GM18526 (cell line): ENCODE data around the gene GRM3.

Source experiments
- POLR2A ChIP-seq: IDR thresholded peaks from 3 replicates; pipeline ENCODE4 v1.6.1; 2011; ENCODE audit not compliant: insufficient read length; ENCODE audit errors: extremely low read depth

GRM3 gene

DNA sequence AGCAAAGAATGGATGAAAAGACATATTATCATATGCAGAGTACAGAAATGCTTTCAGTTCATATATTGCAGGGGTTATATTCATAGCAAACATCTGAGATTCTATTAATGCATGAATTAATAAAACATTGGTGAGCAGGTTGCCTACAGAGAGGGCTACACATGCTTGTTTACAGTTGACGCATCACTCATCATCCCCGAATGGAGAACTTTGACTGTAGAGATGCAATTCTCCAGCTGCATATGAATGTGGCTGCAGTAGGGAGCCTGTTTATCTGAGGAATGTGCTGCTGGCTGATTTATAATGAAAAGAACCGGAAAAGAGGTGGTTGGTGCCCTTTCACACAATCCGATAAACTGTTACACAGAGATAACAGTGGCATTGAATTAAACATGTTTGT, 116.5 kb downstream of the GRM3 start:
- no peak for TF ChIP-seq POLR2A

DNA sequence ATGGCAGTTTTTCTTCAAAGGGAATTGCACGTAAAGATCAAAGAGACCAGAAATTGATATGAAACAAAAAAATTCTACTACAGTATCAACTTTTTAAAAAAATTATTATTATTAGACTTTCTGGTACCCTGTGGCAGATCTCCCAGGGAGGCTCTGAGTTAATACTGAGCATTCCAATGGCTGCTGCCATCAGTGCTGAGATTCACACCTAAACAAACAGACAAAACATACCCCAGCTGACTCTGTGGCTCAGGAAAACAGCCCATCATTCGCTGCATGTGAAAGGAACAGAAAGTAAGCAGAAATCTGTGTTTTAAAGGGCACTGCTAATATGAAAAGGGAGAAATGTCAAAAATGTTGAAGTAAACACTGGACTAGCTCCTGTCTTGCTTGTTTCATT, 118.4 kb downstream of the GRM3 start:
- TF ChIP-seq POLR2A, result no peak

DNA sequence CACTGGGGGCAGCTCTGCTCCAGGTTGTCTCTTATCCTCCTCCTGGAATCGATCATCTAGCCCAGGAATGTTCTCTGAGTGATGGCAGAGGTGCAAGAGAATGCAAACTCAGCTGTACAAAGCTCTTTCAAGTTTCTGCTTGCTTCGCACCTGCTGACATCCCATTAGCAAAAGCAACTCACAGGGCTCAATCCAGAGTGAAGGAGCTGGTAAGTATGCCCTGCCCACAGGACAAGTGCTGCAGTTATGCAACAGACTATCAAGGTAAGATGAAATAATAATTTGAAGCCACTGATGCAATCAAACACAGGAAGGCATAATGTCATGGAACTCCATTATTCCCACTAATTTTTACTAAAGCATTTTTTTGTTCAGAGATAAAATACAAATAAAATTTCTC, 122.2 kb downstream of the GRM3 start:
- no peak for TF ChIP-seq POLR2A

DNA sequence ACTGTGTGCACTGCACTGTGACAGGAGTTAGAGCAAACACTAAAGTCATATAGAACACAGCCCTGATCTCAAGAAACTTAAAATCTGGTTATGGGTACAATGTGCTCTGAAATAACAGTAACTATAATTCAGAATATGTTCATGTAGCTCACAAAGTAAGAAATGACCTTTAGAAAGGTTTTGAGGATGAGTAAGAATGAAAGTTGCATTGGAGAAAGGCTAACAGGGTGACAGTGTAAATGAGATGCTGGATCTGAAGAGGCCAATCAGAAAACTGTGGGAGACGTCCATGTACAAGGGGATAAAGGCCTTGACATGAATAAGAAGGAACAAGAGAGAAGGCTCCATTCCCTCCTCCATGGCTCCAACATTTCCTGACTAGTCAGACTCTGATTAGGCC, 124.7 kb downstream of the GRM3 start:
- TF ChIP-seq POLR2A, result no peak

DNA sequence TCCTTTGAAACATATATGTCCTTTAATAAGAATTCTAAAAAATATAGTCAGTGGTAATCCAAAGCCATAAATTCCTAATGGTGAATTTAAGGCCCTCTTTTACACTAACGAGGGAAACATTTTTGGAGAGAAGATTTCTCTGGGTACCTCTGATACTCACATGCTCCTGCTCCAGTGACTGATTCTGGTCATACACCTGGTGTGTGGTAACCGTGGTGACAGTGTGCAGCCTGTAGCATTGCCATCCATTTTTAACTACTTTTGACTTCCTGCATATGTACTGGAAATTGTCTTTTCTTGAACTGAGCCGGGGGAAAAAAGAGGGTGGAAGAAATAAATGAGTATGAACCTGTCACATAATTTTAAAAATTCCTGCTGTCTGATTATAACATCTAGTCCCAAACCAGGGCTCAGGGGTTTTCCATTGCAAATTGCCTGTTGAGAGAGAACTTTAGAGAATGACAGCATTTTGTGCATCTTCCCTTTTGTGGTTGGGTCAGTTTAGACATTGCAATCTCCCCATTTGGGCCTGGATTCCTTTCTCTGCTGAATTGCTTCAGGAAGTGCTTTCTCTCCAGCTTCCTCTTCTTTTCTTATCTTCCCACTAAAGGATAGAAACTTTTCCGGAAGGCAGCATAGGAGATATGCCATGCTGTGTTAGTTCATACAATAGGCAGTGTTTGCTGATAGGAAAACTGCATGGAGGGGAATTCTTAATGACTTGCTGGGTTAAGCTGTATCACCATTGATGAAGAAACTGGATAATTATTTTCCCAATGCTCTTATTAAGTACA, 125.5 kb downstream of the GRM3 start:
- TF ChIP-seq POLR2A, result no peak

DNA sequence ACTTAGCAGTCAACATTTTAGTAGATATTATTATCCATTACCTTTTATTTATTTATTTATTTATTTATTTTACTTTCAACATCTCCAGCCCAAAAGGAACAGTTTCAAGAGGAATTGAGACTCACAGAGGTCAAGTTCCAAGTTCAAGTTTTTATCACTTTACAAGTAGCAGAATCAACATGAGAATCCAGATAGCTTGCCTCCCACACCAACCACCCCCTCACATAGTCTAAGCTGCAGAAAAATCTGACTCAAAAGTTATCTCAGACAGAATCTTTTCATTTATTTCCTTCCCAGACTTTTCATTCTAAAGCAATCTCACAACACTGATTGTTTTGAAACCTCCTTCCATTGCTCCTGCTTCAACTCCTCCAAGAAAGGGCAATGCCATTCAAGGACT, 129.6 kb downstream of the GRM3 start:
- no peak for TF ChIP-seq POLR2A

DNA sequence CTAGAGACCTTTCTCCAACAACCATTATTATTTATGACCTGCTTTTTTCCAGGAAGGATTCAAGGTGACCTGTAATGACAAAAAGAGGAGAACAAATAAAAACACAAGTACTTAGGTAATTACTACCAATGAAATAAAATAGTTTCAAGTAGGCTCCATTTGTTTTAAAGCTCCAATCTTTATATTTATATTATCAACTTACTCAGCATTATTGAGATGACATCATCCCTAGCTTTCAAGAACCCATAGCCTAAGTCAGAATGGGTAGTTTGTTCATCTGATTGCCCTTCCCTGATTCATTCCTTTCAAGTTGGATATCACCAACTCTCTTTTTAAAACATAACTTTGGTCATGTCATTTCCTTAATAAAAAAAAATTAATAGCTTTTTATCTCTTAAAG, 131.5 kb downstream of the GRM3 start:
- no peak for TF ChIP-seq POLR2A

DNA sequence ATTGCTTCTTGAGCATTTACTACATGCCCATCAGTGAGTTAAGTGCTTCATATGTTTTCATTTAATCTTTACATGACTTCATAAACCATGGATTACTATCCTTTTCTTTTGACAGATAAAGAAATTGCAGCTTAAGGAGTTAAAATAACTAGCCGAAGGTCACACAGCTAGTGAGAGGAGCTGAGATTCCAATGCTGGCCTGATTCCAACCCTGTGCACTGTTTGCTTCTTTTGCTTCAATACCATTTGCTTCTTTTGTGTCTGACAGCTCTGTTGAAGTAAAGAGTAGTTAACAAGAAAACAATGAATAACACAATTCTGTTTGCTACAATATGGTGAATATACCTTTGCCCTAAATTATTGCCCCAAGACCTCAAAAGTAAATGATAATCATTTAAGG, 132.4 kb downstream of the GRM3 start:
- TF ChIP-seq POLR2A, result no peak

DNA sequence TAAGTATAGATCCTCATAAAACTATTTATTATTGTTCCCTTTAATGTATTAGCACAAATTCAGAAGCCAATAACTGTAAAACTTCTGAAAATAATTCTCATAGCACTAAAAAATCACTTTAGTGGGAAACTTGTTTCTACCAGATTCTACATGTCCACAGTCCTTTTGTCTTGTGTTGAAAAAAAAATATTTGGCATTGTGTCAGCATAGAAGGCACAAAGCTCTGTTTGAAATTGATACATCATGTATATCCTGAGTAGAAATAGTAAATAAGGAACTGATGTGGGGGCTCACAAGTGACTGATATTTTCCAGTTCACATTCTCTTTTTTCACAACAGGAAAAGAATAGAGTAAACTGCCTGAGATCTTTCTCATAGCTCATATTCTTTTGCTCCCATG, 134.6 kb downstream of the GRM3 start:
- no peak for TF ChIP-seq POLR2A

DNA sequence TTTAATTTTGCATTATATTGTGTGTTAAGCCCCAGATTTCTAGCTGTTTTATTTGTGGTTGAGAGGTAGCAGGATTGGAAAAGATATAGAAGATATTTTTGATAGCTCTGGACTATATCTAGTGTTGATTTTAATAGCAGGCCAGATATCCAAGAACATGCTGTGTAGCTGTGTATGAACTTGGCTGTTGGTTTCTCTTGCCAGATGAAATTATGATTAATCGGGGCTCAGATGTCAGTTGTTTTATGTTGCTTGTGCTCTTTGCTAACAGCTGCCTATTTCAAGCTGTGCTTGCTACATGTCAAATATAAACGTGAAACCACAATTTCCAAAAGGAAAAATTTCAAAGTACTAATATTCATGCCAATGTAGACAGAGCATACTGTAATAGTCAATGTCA, 141.1 kb downstream of the GRM3 start:
- TF ChIP-seq POLR2A, result no peak

DNA sequence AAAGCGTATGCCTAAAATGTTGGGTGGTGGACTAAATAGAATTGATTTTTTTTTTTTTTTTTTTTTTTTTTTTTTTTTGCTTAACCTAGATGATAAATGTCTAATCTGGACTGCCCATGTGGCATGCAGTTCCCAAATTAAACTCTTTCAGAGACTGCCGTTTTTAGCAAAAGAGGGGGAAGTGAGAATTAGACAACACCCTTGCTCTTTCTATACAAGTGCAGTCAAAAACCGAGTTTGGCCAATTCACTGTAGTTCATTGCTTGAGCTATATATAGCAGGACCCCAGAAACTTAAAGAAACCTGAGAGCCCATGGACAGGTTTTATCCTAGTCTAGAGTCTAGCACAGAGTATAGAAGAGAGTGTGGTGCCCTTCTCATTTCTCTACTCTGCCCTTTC, 141.9 kb downstream of the GRM3 start:
- no peak for TF ChIP-seq POLR2A

DNA sequence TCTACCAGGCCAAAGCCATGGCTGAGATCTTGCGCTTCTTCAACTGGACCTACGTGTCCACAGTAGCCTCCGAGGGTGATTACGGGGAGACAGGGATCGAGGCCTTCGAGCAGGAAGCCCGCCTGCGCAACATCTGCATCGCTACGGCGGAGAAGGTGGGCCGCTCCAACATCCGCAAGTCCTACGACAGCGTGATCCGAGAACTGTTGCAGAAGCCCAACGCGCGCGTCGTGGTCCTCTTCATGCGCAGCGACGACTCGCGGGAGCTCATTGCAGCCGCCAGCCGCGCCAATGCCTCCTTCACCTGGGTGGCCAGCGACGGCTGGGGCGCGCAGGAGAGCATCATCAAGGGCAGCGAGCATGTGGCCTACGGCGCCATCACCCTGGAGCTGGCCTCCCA, 142.7 kb downstream of the GRM3 start:
- TF ChIP-seq POLR2A, result no peak

DNA sequence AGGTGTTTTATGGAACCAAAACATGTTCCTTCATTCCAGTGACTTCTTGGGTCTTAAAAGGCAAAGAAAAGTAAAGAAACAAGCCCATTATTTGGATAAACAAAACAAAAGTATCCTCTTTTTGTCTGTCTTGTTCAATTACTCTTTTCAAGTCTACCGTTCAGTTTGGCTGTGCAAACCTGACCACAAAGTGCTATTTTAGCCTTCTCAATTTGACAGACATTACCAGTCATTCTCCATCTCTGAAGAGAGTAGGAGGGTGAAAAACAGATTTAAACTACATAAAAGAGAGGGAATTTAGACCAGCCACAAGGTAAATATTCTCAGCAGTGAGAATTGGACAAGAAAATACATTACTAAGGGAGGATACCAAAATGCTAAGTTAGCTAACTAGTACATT, 145.2 kb downstream of the GRM3 start:
- no peak for TF ChIP-seq POLR2A

DNA sequence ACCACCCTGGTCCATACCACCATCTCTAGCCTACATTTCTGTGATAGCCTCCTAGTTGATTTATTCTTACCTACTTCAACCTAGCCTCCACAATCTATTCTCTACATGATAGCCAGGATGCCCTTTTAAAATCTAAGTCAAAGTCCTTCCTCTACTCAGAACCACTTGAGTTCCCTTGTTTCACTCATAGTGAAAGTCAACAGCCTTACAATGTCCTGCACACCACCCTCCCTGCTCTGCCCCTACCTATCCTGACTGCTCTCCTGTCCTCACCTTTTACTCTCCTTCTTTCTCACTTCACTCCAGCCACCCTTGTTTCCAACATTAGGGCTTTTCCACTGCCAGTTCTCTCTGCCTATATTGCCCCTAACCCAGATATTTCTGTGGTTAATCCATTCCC, 146.7 kb downstream of the GRM3 start:
- no peak for TF ChIP-seq POLR2A

DNA sequence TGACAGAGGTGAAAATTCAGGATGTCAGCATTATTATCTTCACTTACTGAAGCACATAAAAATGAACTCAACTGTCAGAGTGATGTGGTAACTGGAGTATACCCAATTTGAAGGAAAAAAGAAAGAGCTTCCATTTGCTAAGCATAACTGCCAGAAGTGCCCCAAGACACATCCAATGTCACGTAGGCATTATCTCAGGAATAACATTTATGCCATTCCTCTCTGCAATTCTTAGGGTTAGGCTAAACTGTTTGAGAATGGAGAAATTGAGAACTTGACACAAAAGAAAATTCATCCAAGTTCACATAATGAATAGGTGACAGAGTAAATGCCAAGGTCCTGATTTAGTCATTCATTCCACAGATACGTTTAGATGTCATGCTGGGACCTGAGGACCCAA, 148.6 kb downstream of the GRM3 start:
- no peak for TF ChIP-seq POLR2A

DNA sequence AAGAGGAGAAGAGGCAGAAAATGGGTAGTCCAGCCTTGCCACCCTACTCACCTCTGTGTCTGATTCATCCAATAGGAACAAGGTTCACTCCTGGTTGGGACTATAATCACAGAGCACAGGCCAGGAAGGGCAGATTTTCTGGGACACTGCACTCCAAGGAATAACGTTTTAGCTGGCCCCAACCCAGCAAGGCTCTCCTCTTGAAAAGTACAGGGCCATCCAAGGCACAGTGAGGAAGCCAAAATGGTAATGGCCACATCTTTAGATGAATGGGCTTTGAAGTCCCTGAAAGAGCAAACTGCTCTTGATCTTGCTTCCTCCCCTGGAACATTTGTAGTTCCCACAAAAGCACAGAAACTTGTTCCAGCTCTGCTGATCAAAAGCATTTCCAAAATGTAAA, 149.4 kb downstream of the GRM3 start:
- no peak for TF ChIP-seq POLR2A

DNA sequence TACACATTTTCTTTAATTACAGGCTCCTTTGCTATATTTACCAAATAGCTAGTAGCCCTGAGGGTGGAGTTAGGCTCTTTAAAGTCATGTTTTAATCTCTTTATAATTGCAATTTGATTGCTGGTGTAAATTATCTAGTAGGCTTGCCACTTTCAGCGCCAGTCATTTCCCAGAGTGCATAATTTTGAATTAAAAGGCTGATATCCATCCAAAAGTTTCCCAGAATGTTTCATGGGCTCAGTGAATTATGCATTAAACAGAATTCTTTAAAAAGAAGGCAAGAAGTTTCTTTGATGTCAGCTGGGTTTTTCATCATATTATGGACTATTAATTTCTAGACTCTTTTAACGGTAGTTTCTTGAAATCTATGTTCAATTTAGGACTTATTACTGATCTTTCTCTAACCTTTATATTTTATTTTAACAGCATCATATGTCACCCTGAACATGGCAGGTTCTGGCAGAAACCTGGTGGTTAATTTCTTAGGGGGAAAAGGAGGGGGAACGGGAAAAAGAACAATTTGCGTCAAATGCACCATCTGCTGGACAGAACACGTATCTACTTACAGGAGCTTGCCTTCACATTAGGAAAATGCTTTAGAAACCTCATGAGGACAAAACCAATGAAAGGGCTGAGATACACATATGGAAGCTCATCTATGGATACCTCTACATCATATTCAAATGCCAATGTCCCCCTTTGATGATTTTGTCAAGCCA, 171.1 kb downstream of the GRM3 start:
- no peak for TF ChIP-seq POLR2A
